NB4 (cell line): ENCODE results near the gene ATG9B.
"Not testable (repeated sequence)": the region's sequence is repeated elsewhere in the genome, so short reads cannot be mapped to it uniquely, and the experiment has no call there.

Experiments used
- MAX ChIP-seq: IDR thresholded peaks from 2 replicates; pipeline ENCODE4 v1.6.1; 2011; ENCODE audit warnings: low read depth, low read length
- POLR2A ChIP-seq: IDR thresholded peaks from 2 replicates; pipeline ENCODE4 v1.6.1; 2011; ENCODE audit warnings: mild to moderate bottlenecking; ENCODE audit not compliant: insufficient read length; ENCODE audit errors: extremely low read depth

DNA sequence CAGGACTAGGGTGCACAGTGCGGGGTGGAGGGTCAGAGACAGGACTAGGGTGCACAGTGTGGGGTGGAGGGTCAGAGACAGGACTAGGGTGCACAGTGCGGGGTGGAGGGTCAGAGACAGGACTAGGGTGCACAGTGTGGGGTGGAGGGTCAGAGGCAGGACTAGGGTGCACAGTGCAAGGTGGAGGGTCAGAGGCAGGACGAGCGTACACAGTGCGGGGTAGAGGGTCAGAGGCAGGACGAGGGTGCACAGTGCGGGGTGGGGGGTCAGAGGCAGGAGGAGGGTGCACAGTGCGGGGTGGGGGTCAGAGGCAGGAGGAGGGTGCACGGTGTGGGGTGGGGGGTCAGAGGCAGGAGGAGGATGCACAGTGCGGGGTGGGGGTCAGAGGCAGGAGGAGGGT is 19.2 kb upstream of the ATG9B start:
- TF ChIP-seq MAX, POLR2A: not testable (repeated sequence)
